K562 (cell line): ENCODE results near the gene NHS. TPM values are rescaled to one million over a fixed set of nuclear protein-coding genes. Genes with fewer than 3 reads are reported as not detected.

ENCODE experiments used
- ATAC-seq: fragments of 200-7000 bp; cut with Tn5 transposase; 3 replicates; pipeline ENCODE4 v1.9.1; 2020; ENCODE audit warnings: moderate library complexity
- BruUV-seq: library from RNA; stranded (reverse); fragments of 400-500 nt; replicated peaks from 2 replicates; lab custom pipeline; 2021; lab: Mats Ljungman, UMichigan
- CTCF ChIA-PET: fragments of 300-600 bp; formaldehyde crosslinking; extraction: SDS; loops from one replicate; lab custom pipeline; 2021; ENCODE audit warnings: low intra/inter-chr PET ratio; lab: Yijun Ruan, JAX
- POLR2A ChIA-PET: fragments of 300-600, 350-650 bp; sonication (Branson Sonifier 250); formaldehyde crosslinking; extraction: SDS; loops from one replicate; lab custom pipeline; 2021; ENCODE audit warnings: antibody characterized with exemption, inconsistent platforms; lab: Yijun Ruan, JAX
- DNase-seq, 4 experiments: peaks; one replicate each; pipeline versions ENCODE4 v3.0.0 to v3.0.0-alpha.2; 2011 to 2018; ENCODE audit warnings: low spot score in 3 of 4, mixed read lengths in 3 of 4; ENCODE audit errors: extremely low read depth in 1 of 4
- FAIRE-seq: peaks from 2 replicates; lab custom pipeline; 2011; peaks lifted over from hg19 to GRCh38; lab: Jason Lieb, UNC
- H2AFZ ChIP-seq: 2 replicates; pipeline ENCODE4 v1.6.0; 2011; ENCODE audit warnings: low read depth, low read length, control low read depth, inconsistent platforms
- H3K27ac ChIP-seq: fragments of 200-600 bp; 3 replicates; pipeline ENCODE4 v1.8.0; 2011; ENCODE audit warnings: low read depth, mild to moderate bottlenecking, control low read depth, inconsistent platforms, low read length, moderate library complexity, mixed read lengths; ENCODE audit errors: extremely low read depth
- H3K27me3 ChIP-seq, 2 experiments: fragments of 300-600 bp in 1 of 2; 2 replicates in 1 of 2; 3 replicates in 1 of 2; pipeline versions ENCODE4 v1.6.0 to v1.8.0; 2011; ENCODE audit warnings: inconsistent platforms in 2 of 2, low read length in 2 of 2, mild to moderate bottlenecking in 1 of 2, mixed read lengths in 1 of 2, moderate library complexity in 1 of 2; ENCODE audit not compliant: control insufficient read depth in 2 of 2, insufficient read depth in 2 of 2
- H3K36me3 ChIP-seq: fragments of 300-600 bp; 3 replicates; pipeline ENCODE4 v1.8.0; 2011; ENCODE audit warnings: mild to moderate bottlenecking, low read length, inconsistent platforms; ENCODE audit not compliant: control insufficient read depth, insufficient read depth
- H3K4me1 ChIP-seq, 2 experiments: fragments of 200-600 bp in 1 of 2; replicated peaks in 1 of 2; 2 replicates in 1 of 2; 3 replicates in 1 of 2; pipeline versions ENCODE4 v1.5.1 to v1.8.0; 2011; ENCODE audit warnings: inconsistent platforms in 2 of 2, low read length in 2 of 2, mild to moderate bottlenecking in 1 of 2, mixed read lengths in 1 of 2, moderate library complexity in 1 of 2; ENCODE audit not compliant: control insufficient read depth in 2 of 2, insufficient read depth in 2 of 2
- H3K4me2 ChIP-seq: 2 replicates; pipeline ENCODE4 v1.6.1; 2011; ENCODE audit warnings: low read length, control low read depth, inconsistent platforms, mixed read lengths; ENCODE audit not compliant: insufficient read depth
- H3K4me3 ChIP-seq: fragments of 200-600 bp; sonication (generic), shearing (Covaris generic); 2 replicates; pipeline ENCODE4 v1.5.1; 2016; ENCODE audit warnings: control low read depth, inconsistent platforms
- H3K79me2 ChIP-seq: fragments of 200-600 bp; 3 replicates; pipeline ENCODE4 v1.8.0; 2011; ENCODE audit warnings: low read length, inconsistent platforms; ENCODE audit not compliant: control insufficient read depth, insufficient read depth
- H3K9ac ChIP-seq, 2 experiments: 2 replicates each; pipeline versions ENCODE4 v1.6.0 to v1.6.1; 2011; ENCODE audit warnings: low read depth in 2 of 2, low read length in 2 of 2, control low read depth in 1 of 2, inconsistent platforms in 1 of 2, mild to moderate bottlenecking in 1 of 2, mixed read lengths in 1 of 2; ENCODE audit not compliant: insufficient read depth in 1 of 2
- H3K9me1 ChIP-seq: one replicate; pipeline ENCODE4 v1.6.0; 2011; ENCODE audit warnings: inconsistent platforms, mild to moderate bottlenecking, low read length, moderate library complexity; ENCODE audit not compliant: control insufficient read depth, insufficient read depth
- H3K9me3 ChIP-seq: replicated peaks from 2 replicates; pipeline ENCODE4 v1.5.1; 2011; ENCODE audit warnings: low read depth, low read length, inconsistent platforms; ENCODE audit not compliant: control insufficient read depth, insufficient read depth
- H4K20me1 ChIP-seq: replicated peaks from 2 replicates; pipeline ENCODE4 v1.6.1; 2011; ENCODE audit warnings: low read length, inconsistent platforms, mixed read lengths; ENCODE audit not compliant: control insufficient read depth, insufficient read depth
- CREM ChIP-seq: IDR thresholded peaks from 2 replicates; pipeline ENCODE4 v1.6.1; 2014; ENCODE audit warnings: antibody characterized with exemption, low read depth
- HLTF ChIP-seq: fragments of 450-650 bp; IDR thresholded peaks from 2 replicates; pipeline ENCODE4 v1.6.1; 2016
- HNRNPLL ChIP-seq: fragments of 200-400 bp; formaldehyde crosslinking; IDR thresholded peaks from 2 replicates; pipeline ENCODE4 v1.6.1; 2017; ENCODE audit warnings: low read length, low read depth, mild to moderate bottlenecking; ENCODE audit not compliant: poor library complexity, severe bottlenecking
- HSF4 ChIP-seq: fragments of 250-450 bp; sonication (Bioruptor Pico); IDR thresholded peaks from 2 replicates; pipeline ENCODE4 v2.1.2; 2022; ENCODE audit warnings: mild to moderate bottlenecking, moderate library complexity, borderline replicate concordance
- NR2F6 ChIP-seq: fragments of 450-650 bp; formaldehyde crosslinking; IDR thresholded peaks from 2 replicates; pipeline ENCODE4 v1.4.0; 2020; ENCODE audit warnings: mild to moderate bottlenecking
- RBFOX2 ChIP-seq: fragments of 200-400 bp; formaldehyde crosslinking; IDR thresholded peaks from 2 replicates; pipeline ENCODE4 v1.6.1; 2017; ENCODE audit warnings: low read depth, mild to moderate bottlenecking, low read length, moderate library complexity
- THRB ChIP-seq: fragments of 450-650 bp; formaldehyde crosslinking; conservative IDR thresholded peaks from 2 replicates; pipeline ENCODE4 v1.4.0; 2022; ENCODE audit warnings: mild to moderate bottlenecking, missing genetic modification characterization
- ZNF282 ChIP-seq: sonication (generic); formaldehyde crosslinking; IDR thresholded peaks from 2 replicates; pipeline ENCODE4 v1.8.1; 2023; ENCODE audit warnings: missing genetic modification reagents
- ZNF717 ChIP-seq: fragments of 250-450 bp; sonication (Bioruptor Pico); IDR thresholded peaks from 2 replicates; pipeline ENCODE4 v1.5.0; 2021
- WGBS: fragments of 100-300 bp; shearing (Covaris generic); methylation state at CpG from one replicate; pipeline ENCODE4 v1.1.6; 2016; ENCODE audit warnings: low coverage, mixed read lengths; ENCODE audit not compliant: insufficient coverage; ENCODE audit errors: missing lambda C conversion rate; 5-methylcytosine and 5-hydroxymethylcytosine counted together
- in situ Hi-C: fragments of 300-500 bp; cut with MboI; formaldehyde crosslinking; loops from 4 replicates; pipeline ENCODE4 v1.15.0; 2018; ENCODE audit warnings: inconsistent platforms, mixed read lengths
- intact Hi-C: fragments of 100-400 bp; cut with micrococcal nuclease; formaldehyde crosslinking; loops from 2 replicates; pipeline ENCODE4 v1.14.2; 2022
- polyA plus RNA-seq, 8 experiments: library from polyadenylated mRNA; depleted of rRNA in 4 of 8; stranded (reverse) in 5 of 8; unstranded in 3 of 8; fragments of >200 nt; fragmentation: Nextera tagmentation in 2 of 8; fragmentation: Illumina TruSeq in 1 of 8; extraction: Ambion mirVana in 2 of 8; extraction: Trizol in 1 of 8; gene quantifications; 2 replicates each; pipeline versions ENCODE4 v1.2.1 to v1.2.3, GENCODE V29; 2011 to 2014; ENCODE audit warnings: inconsistent platforms in 1 of 8, missing spikeins in 1 of 8
- total RNA-seq, 7 experiments: library from RNA; depleted of rRNA in 6 of 7; stranded (reverse); fragments of >200 nt in 6 of 7; fragmentation: Illumina TruSeq in 2 of 7; extraction: Trizol in 2 of 7; gene quantifications; 2 replicates each; pipeline versions ENCODE4 v1.2.1 to v1.2.3, GENCODE V29; 2011 to 2021; ENCODE audit warnings: low replicate concordance in 1 of 7
- TF ChIP-seq, protein P1 (sequence below): sonication (generic); formaldehyde crosslinking; IDR thresholded peaks from 2 replicates; pipeline ENCODE4 v1.9.0; 2022; ENCODE audit warnings: mild to moderate bottlenecking, missing genetic modification reagents
- TF ChIP-seq, protein P2 (sequence below): fragments of 450-650 bp; formaldehyde crosslinking; IDR thresholded peaks from 2 replicates; pipeline ENCODE4 v1.4.0; 2020; ENCODE audit warnings: mild to moderate bottlenecking, mixed read lengths
- TF ChIP-seq, protein P3 (sequence below): sonication (generic); formaldehyde crosslinking; IDR thresholded peaks from 2 replicates; pipeline ENCODE4 v1.8.0; 2022; ENCODE audit warnings: missing genetic modification reagents, mild to moderate bottlenecking, moderate library complexity, borderline replicate concordance

Gene NHS
- total and polyA plus RNA-seq, 9 of the 15 experiments (the other 6 are each of a cell fraction or from before 2014, with no cell fraction given), result 0.02 TPM; not detected in 8

DNA sequence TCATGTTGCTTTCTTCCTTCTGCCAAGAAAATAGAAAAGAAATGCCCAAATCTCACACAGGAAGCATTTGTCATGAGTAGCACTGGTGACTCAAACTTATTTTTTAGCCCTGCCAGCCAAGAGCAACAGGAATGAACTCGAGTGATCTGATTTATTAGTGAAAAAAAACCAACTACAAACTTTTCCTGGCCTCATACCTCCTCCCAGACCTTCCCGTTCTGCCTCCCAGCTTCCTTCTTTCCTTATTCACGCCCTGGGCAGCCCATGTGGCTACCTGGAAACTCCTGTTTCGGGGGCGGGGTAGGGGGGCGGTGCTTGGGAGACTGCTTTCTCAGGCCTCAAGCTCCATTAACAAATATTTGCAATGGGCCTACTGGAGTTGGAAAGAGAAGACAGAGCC lies 178.5 kb downstream of the NHS start:
- BruUV-seq, result no TSS peak
- Histone ChIP-seq H3K9me3 (no peaks in the 10 kb centered on the region), H3K4me1 (no peaks in the 10 kb centered on the region), H3K9me1 (no peaks in the 10 kb centered on the region), H3K27me3 (no peaks in the 10 kb centered on the region), H4K20me1 (no peaks in the 10 kb centered on the region), H3K79me2 (no peaks in the 10 kb centered on the region), H3K9ac (no peak overlapping the region), H3K4me2 (no peak overlapping the region), H3K27ac (no peak overlapping the region), H3K36me3 (no peaks in the 10 kb centered on the region), H3K4me3 (no peak overlapping the region), H2AFZ (no peak overlapping the region)
- POLR2A ChIA-PET, result no interaction called here
- DNase-seq (no peak), FAIRE-seq (no peak), ATAC-seq (no peak)
- WGBS, result 4% methylated on average over 4 of the region's 6 CpGs
- TF ChIP-seq CREM (no peak), HNRNPLL (no peak), ZNF717 (CRISPR knock-in tag) (no peak)
- intact Hi-C loops, result no loop called here
- CTCF ChIA-PET, result no interaction called here
- in situ Hi-C loops, result no loop called here

DNA sequence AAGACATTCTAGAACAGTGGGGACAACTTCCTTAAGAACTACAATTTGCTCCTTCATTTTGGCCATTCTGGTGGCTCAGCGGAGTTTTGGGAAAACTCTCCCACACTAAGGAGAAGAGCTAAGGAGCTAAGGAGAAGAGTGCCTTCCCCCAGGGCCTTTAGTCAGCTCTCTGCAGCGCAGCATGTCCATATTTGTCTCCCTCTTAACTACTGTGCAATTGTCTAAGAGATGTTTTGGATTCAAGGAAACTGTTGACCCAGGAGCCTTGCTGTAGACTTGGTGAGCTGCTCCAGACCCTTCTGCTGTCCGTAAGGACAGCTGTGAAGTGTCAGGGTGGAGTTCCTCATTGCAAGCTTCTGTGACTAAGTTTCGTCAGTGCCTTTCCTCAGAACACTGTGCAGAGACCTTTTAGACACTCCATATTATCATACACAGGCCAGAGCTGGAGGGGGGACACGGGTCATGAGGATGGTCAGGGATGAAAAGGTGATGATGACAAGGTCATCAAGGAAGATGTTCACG lies 179.0 kb downstream of the NHS start:
- ATAC-seq, result no peak
- 0% methylated on average over 5 of the region's 6 CpGs for WGBS
- TF ChIP-seq, protein P1, sequence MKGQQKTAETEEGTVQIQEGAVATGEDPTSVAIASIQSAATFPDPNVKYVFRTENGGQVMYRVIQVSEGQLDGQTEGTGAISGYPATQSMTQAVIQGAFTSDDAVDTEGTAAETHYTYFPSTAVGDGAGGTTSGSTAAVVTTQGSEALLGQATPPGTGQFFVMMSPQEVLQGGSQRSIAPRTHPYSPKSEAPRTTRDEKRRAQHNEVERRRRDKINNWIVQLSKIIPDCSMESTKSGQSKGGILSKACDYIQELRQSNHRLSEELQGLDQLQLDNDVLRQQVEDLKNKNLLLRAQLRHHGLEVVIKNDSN (CRISPR knock-in tag), result no peak
- TF ChIP-seq, protein P2, sequence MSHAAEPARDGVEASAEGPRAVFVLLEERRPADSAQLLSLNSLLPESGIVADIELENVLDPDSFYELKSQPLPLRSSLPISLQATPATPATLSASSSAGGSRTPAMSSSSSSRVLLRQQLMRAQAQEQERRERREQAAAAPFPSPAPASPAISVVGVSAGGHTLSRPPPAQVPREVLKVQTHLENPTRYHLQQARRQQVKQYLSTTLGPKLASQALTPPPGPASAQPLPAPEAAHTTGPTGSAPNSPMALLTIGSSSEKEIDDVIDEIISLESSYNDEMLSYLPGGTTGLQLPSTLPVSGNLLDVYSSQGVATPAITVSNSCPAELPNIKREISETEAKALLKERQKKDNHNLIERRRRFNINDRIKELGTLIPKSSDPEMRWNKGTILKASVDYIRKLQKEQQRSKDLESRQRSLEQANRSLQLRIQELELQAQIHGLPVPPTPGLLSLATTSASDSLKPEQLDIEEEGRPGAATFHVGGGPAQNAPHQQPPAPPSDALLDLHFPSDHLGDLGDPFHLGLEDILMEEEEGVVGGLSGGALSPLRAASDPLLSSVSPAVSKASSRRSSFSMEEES (CRISPR knock-in tag), result no peak
- no peak for TF ChIP-seq NR2F6 (CRISPR knock-in tag)
- TF ChIP-seq, protein P3, sequence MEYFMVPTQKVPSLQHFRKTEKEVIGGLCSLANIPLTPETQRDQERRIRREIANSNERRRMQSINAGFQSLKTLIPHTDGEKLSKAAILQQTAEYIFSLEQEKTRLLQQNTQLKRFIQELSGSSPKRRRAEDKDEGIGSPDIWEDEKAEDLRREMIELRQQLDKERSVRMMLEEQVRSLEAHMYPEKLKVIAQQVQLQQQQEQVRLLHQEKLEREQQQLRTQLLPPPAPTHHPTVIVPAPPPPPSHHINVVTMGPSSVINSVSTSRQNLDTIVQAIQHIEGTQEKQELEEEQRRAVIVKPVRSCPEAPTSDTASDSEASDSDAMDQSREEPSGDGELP (CRISPR knock-in tag), result no peak
- no peak for TF ChIP-seq HLTF
- TF ChIP-seq THRB (CRISPR knock-in tag), result no peak
- no peak for TF ChIP-seq ZNF282
- TF ChIP-seq RBFOX2, result no peak
- TF ChIP-seq HSF4 (CRISPR knock-in tag), result no peak

More for the DNA sequence above, 179.0 kb downstream of the NHS start:
- H3K9me1 ChIP-seq, result no peaks in the 10 kb centered on the region
- no peaks in the 10 kb centered on the region for H3K36me3 ChIP-seq
- H3K4me3 ChIP-seq, result no peak overlapping the region
- H3K27ac ChIP-seq, result no peak overlapping the region
- H2AFZ ChIP-seq, result no peak overlapping the region
- intact Hi-C loops (no loop called here), in situ Hi-C loops (no loop called here)
- no peak overlapping the region for H3K9ac ChIP-seq
- ChIA-PET CTCF (no interaction called here), POLR2A (no interaction called here)
- no peaks in the 10 kb centered on the region for H4K20me1 ChIP-seq
- H3K4me2 ChIP-seq, result no peak overlapping the region
- DNase-seq, result no peak
- no peaks in the 10 kb centered on the region for H3K4me1 ChIP-seq
- no TSS peak for BruUV-seq
- no peak for FAIRE-seq
- H3K9me3 ChIP-seq, result no peaks in the 10 kb centered on the region
- H3K79me2 ChIP-seq, result no peaks in the 10 kb centered on the region
- H3K27me3 ChIP-seq, result no peaks in the 10 kb centered on the region
